H1 (cell line): ENCODE data around the gene ACAP2. TPM values are rescaled to one million over a fixed set of nuclear protein-coding genes. Genes with fewer than 3 reads are reported as not detected.

Source experiments
- CTCF ChIA-PET: fragments of 300-600 bp; sonication (Branson Sonifier 250); formaldehyde crosslinking; loops from one replicate; lab custom pipeline; 2021; ENCODE audit not compliant: partially characterized antibody; lab: Charles Lee
- POLR2A ChIA-PET: fragments of 300-600 bp; sonication (Branson Sonifier 250); formaldehyde crosslinking; loops from one replicate; lab custom pipeline; 2021; ENCODE audit warnings: inconsistent platforms; ENCODE audit not compliant: partially characterized antibody; lab: Charles Lee
- DNase-seq, 2 experiments: peaks; one replicate each; pipeline versions ENCODE4 v3.0.0 to v3.0.0-alpha.2; 2010 to 2022; ENCODE audit warnings: low spot score in 2 of 2, low read depth in 1 of 2, mixed read lengths in 1 of 2
- FAIRE-seq: peaks from 2 replicates; lab custom pipeline; 2011; peaks lifted over from hg19 to GRCh38; lab: Jason Lieb, UNC
- H2AFZ ChIP-seq: 2 replicates; pipeline ENCODE4 v1.8.1; 2012; ENCODE audit warnings: low read length, inconsistent platforms
- H2AK5ac ChIP-seq: 2 replicates; pipeline ENCODE4 v1.6.1; 2013; ENCODE audit warnings: low read depth, low read length
- H2BK120ac ChIP-seq: replicated peaks from 2 replicates; pipeline ENCODE3; 2013; ENCODE audit warnings: low read depth, low read length, inconsistent platforms
- H2BK12ac ChIP-seq: 2 replicates; pipeline ENCODE4 v1.6.1; 2013; ENCODE audit warnings: low read depth, low read length
- H2BK15ac ChIP-seq: 2 replicates; pipeline ENCODE4 v1.6.1; 2013; ENCODE audit warnings: low read length
- H2BK20ac ChIP-seq: 2 replicates; pipeline ENCODE4 v1.6.1; 2013; ENCODE audit warnings: low read length
- H2BK5ac ChIP-seq: 2 replicates; pipeline ENCODE4 v1.6.1; 2013; ENCODE audit warnings: low read depth, low read length
- H3K14ac ChIP-seq: 2 replicates; pipeline ENCODE4 v1.6.1; 2013; ENCODE audit warnings: inconsistent platforms; ENCODE audit not compliant: insufficient read length
- H3K18ac ChIP-seq: 2 replicates; pipeline ENCODE4 v1.6.1; 2013; ENCODE audit warnings: low read length; ENCODE audit errors: extremely low read depth
- H3K23ac ChIP-seq: 2 replicates; pipeline ENCODE4 v1.6.1; 2013; ENCODE audit warnings: inconsistent platforms; ENCODE audit not compliant: insufficient read length
- H3K23me2 ChIP-seq: 2 replicates; pipeline ENCODE4 v1.6.1; 2013; ENCODE audit warnings: low read depth, low read length
- H3K27ac ChIP-seq: 2 replicates; pipeline ENCODE4 v1.6.1; 2011; ENCODE audit warnings: low read depth, low read length, inconsistent platforms
- H3K27me3 ChIP-seq, 4 experiments: replicated peaks in 1 of 4; 1 replicate in 1 of 4; 2 replicates in 3 of 4; pipeline versions ENCODE4 v1.6.1 to v1.8.1; 2011 to 2013; ENCODE audit warnings: low read length in 3 of 4, mild to moderate bottlenecking in 3 of 4, inconsistent platforms in 2 of 4, mixed read lengths in 2 of 4, moderate library complexity in 1 of 4; ENCODE audit not compliant: control insufficient read depth in 3 of 4, insufficient read depth in 3 of 4; ENCODE audit errors: extremely low read depth in 1 of 4
- H3K36me3 ChIP-seq, 4 experiments: 2 replicates each; pipeline versions ENCODE4 v1.6.1 to v1.8.1; 2011 to 2013; ENCODE audit warnings: mild to moderate bottlenecking in 4 of 4, low read length in 3 of 4, moderate library complexity in 2 of 4, control low read depth in 1 of 4, inconsistent platforms in 1 of 4; ENCODE audit not compliant: insufficient read depth in 4 of 4, control insufficient read depth in 2 of 4
- H3K4ac ChIP-seq: replicated peaks from 2 replicates; pipeline ENCODE3; 2013; ENCODE audit warnings: low read length, low read depth, mixed read lengths, inconsistent platforms; ENCODE audit not compliant: insufficient read length
- H3K4me1 ChIP-seq, 4 experiments: replicated peaks in 1 of 4; 1 replicate in 1 of 4; 2 replicates in 3 of 4; pipeline versions ENCODE4 v1.6.1 to v1.8.1; 2011 to 2013; ENCODE audit warnings: low read length in 3 of 4, inconsistent platforms in 2 of 4, mixed read lengths in 1 of 4; ENCODE audit not compliant: insufficient read depth in 4 of 4, control insufficient read depth in 3 of 4
- H3K4me2 ChIP-seq, 2 experiments: 2 replicates each; pipeline versions ENCODE4 v1.6.1 to v1.8.1; 2011 to 2013; ENCODE audit warnings: low read depth in 2 of 2, low read length in 2 of 2, control low read depth in 1 of 2, inconsistent platforms in 1 of 2, mild to moderate bottlenecking in 1 of 2; ENCODE audit not compliant: insufficient read depth in 1 of 2
- H3K4me3 ChIP-seq, 4 experiments: fragments of 200-600, 300-600 bp in 1 of 4; sonication (generic), shearing (Covaris generic), sonication (Bioruptor Twin) in 1 of 4; 2 replicates each; pipeline versions ENCODE4 v1.5.1 to v1.8.1; 2011 to 2016; ENCODE audit warnings: low read length in 4 of 4, low read depth in 3 of 4, control low read depth in 2 of 4, inconsistent platforms in 2 of 4, mild to moderate bottlenecking in 2 of 4, mixed read lengths in 1 of 4, moderate library complexity in 1 of 4; ENCODE audit not compliant: insufficient read depth in 2 of 4; ENCODE audit errors: extremely low read depth in 1 of 4
- H3K56ac ChIP-seq: replicated peaks from 2 replicates; pipeline ENCODE3; 2013; ENCODE audit warnings: low read depth, mild to moderate bottlenecking, mixed read lengths, low read length, inconsistent platforms; ENCODE audit not compliant: insufficient read length
- H3K79me1 ChIP-seq: 2 replicates; pipeline ENCODE4 v1.6.1; 2013; ENCODE audit warnings: low read depth, low read length, control low read depth
- H3K79me2 ChIP-seq, 2 experiments: 2 replicates each; pipeline versions ENCODE4 v1.6.1 to v1.8.1; 2012 to 2013; ENCODE audit warnings: low read length in 2 of 2, mild to moderate bottlenecking in 2 of 2, inconsistent platforms in 1 of 2; ENCODE audit not compliant: insufficient read depth in 2 of 2, control insufficient read depth in 1 of 2
- H3K9ac ChIP-seq, 4 experiments: replicated peaks in 1 of 4; 1 replicate in 1 of 4; 2 replicates in 3 of 4; pipeline versions ENCODE4 v1.6.1 to v1.8.1; 2011 to 2013; ENCODE audit warnings: low read depth in 3 of 4, low read length in 3 of 4, control low read depth in 2 of 4, mild to moderate bottlenecking in 2 of 4, moderate library complexity in 2 of 4, inconsistent platforms in 1 of 4; ENCODE audit errors: extremely low read depth in 1 of 4
- H3K9me3 ChIP-seq, 2 experiments: 2 replicates each; pipeline versions ENCODE4 v1.6.1 to v1.8.1; 2012 to 2013; ENCODE audit warnings: mild to moderate bottlenecking in 2 of 2, moderate library complexity in 2 of 2, control low read depth in 1 of 2, inconsistent platforms in 1 of 2, low read depth in 1 of 2, low read length in 1 of 2, mixed read lengths in 1 of 2; ENCODE audit not compliant: insufficient read depth in 2 of 2
- H4K20me1 ChIP-seq, 2 experiments: replicated peaks in 1 of 2; 2 replicates each; pipeline versions ENCODE3 to v1.8.1; 2011 to 2013; ENCODE audit warnings: inconsistent platforms in 2 of 2, low read length in 2 of 2, mild to moderate bottlenecking in 1 of 2; ENCODE audit not compliant: insufficient read depth in 2 of 2, control insufficient read depth in 1 of 2
- H4K5ac ChIP-seq: 2 replicates; pipeline ENCODE4 v1.6.1; 2013; ENCODE audit warnings: low read length, low read depth, mixed read lengths, inconsistent platforms; ENCODE audit not compliant: insufficient read length
- H4K8ac ChIP-seq: 2 replicates; pipeline ENCODE4 v1.8.0; 2013; ENCODE audit warnings: mild to moderate bottlenecking, moderate library complexity, low read length, inconsistent platforms; ENCODE audit not compliant: insufficient read depth; ENCODE audit errors: extremely low read depth
- H4K91ac ChIP-seq: replicated peaks from 2 replicates; pipeline ENCODE3; 2013; ENCODE audit warnings: low read length, mixed read lengths, inconsistent platforms; ENCODE audit not compliant: insufficient read length
- BCL11A ChIP-seq, 2 experiments: IDR thresholded peaks; one replicate each; pipeline ENCODE4 v1.6.1; 2011; ENCODE audit warnings: low read depth in 2 of 2, low read length in 2 of 2, mild to moderate bottlenecking in 2 of 2
- SP4 ChIP-seq: IDR thresholded peaks from 2 replicates; pipeline ENCODE4 v1.6.1; 2012; ENCODE audit warnings: low read length, inconsistent platforms
- WGBS, 2 experiments: shearing (Covaris generic) in 1 of 2; methylation state at CpG; one replicate each; pipeline versions ENCODE4 v1.1.6 to v1.1.7; 2013 to 2015; ENCODE audit warnings: low lambda C conversion rate in 2 of 2, mixed read lengths in 2 of 2, inconsistent platforms in 1 of 2, low coverage in 1 of 2, missing lambda C conversion rate in 1 of 2; ENCODE audit not compliant: insufficient replicate concordance in 2 of 2, insufficient coverage in 1 of 2, insufficient read length in 1 of 2; ENCODE audit errors: extremely low coverage in 1 of 2, missing lambda C conversion rate in 1 of 2; 5-methylcytosine and 5-hydroxymethylcytosine counted together
- polyA plus RNA-seq, 7 experiments: library from polyadenylated mRNA; depleted of rRNA in 3 of 7; stranded (reverse) in 5 of 7; unstranded in 2 of 7; fragments of >200 nt in 5 of 7; fragments of 200-250 nt in 2 of 7; gene quantifications; 1 replicate in 5 of 7; 2 replicates in 1 of 7; 4 replicates in 1 of 7; pipeline versions ENCODE4 v1.2.1 to v1.2.3, GENCODE V29; 2011 to 2013; ENCODE audit warnings: missing spikeins in 2 of 7, mixed read lengths in 2 of 7
- total RNA-seq: library from RNA; stranded (reverse); fragmentation: NEBNext Ultra II Directional; extraction: Animal tissue kit (Norgen Biotek cat#: 25700); gene quantifications from 2 replicates; pipeline ENCODE4 v1.2.1, GENCODE V29; 2021

ACAP2 gene
- total and polyA plus RNA-seq, 2 of the 8 experiments (the other 6 are each of a cell fraction or from before 2014, with no cell fraction given), result 7.7 to 37.3 TPM

DNA sequence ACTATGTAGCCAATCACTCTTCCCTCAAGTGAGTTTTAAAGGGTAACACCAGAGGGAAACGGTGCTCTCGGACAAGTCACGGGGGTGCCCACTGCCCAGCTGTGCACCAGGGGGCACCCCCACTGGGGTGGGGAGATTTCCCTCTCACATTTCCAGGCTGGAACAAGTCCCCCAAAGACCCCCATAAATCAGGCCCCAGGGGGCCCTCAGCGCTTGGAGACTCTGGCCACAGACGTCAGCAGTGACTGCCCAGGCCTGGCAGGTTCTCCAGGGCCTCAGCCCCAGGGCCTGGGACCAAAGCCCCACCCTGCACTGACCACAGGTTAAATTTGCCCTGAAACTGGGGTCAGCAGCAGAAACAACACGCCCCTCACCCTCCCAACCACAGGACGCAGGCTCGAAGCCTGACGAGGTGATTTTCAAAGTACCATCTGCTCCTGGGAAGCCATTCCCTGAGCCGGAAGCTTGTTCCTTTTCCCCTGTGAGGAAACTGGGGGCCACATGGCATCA lies 188.8 kb downstream of the ACAP2 start:
- peak overlapping the region; percentile 86 for H4K91ac ChIP-seq
- WGBS, 2 experiments, result 85% methylated on average over 10 of the region's 10 CpGs; no CpG with 5 or more reads in 1 of the 2 experiments
- H2AK5ac ChIP-seq, result no peak overlapping the region
- H3K23me2 ChIP-seq, result peaks cover 3% of the 10 kb centered on the region; the same call in 1 of the 2 replicates
- no peaks in the 10 kb centered on the region; a peak in 1 of 4 replicates for H3K9me3 ChIP-seq
- H3K14ac ChIP-seq, result no peak overlapping the region
- H3K79me2 ChIP-seq, result peaks cover 0 to 96% of the 10 kb centered on the region in 2 experiments; a peak in 3 of 4 replicates
- H4K20me1 ChIP-seq, result peaks cover 10 to 26% of the 10 kb centered on the region in 2 experiments
- no peaks in the 10 kb centered on the region for H3K36me3 ChIP-seq
- H3K4me1 ChIP-seq, result peaks cover 6 to 42% (median 29%) of the 10 kb centered on the region in 4 experiments
- no peak overlapping the region; the same call in 1 of the 2 replicates for H3K27ac ChIP-seq
- peaks cover 37% of the 10 kb centered on the region for H3K79me1 ChIP-seq
- no peak for FAIRE-seq
- ChIA-PET CTCF (interaction anchor here (1.0 to 1.4 kb wide), 2 partner anchors 12 to 129 kb away, joined by 3 to 4 read pairs; no protein-coding TSS in a partner anchor), POLR2A (interaction anchor here (0.5 kb wide), 1 partner anchor 662 kb away, joined by 3 read pairs; no protein-coding TSS in a partner anchor)
- no peak overlapping the region for H3K56ac ChIP-seq
- no peak overlapping the region; the same call in 1 of the 2 replicates for H3K18ac ChIP-seq
- H2BK20ac ChIP-seq, result no peak overlapping the region; the same call in 1 of the 2 replicates
- 0 out of 2 replicates have a peak overlapping the region, but pooled peaks have one; percentile 75 for H2BK5ac ChIP-seq
- no peak overlapping the region for H2AFZ ChIP-seq
- no peak overlapping the region for H3K4ac ChIP-seq
- no peak overlapping the region for H2BK120ac ChIP-seq
- no peak overlapping the region for H2BK15ac ChIP-seq
- H3K27me3 ChIP-seq, result no peaks in the 10 kb centered on the region
- no peak overlapping the region for H4K5ac ChIP-seq
- H3K9ac ChIP-seq, result no peak overlapping the region; a peak in 1 of 7 replicates
- H3K4me2 ChIP-seq, result no peak overlapping the region; a peak in 1 of 4 replicates
- no peak overlapping the region for H2BK12ac ChIP-seq
- H3K4me3 ChIP-seq, result no peak overlapping the region
- peak in 1 of 2 experiments; percentile 51 for DNase-seq
- H4K8ac ChIP-seq, result no peak overlapping the region; the same call in 1 of the 2 replicates
- no peak overlapping the region for H3K23ac ChIP-seq
- TF ChIP-seq SP4, result no peak
- no peak for TF ChIP-seq BCL11A (IDR thresholded peaks at IDR 0.05; ENCODE audit: low read depth in 2 of 2, low read length in 2 of 2)
